Measurements from ENCODE around the gene ARFGAP1.

Gene ARFGAP1

DNA sequence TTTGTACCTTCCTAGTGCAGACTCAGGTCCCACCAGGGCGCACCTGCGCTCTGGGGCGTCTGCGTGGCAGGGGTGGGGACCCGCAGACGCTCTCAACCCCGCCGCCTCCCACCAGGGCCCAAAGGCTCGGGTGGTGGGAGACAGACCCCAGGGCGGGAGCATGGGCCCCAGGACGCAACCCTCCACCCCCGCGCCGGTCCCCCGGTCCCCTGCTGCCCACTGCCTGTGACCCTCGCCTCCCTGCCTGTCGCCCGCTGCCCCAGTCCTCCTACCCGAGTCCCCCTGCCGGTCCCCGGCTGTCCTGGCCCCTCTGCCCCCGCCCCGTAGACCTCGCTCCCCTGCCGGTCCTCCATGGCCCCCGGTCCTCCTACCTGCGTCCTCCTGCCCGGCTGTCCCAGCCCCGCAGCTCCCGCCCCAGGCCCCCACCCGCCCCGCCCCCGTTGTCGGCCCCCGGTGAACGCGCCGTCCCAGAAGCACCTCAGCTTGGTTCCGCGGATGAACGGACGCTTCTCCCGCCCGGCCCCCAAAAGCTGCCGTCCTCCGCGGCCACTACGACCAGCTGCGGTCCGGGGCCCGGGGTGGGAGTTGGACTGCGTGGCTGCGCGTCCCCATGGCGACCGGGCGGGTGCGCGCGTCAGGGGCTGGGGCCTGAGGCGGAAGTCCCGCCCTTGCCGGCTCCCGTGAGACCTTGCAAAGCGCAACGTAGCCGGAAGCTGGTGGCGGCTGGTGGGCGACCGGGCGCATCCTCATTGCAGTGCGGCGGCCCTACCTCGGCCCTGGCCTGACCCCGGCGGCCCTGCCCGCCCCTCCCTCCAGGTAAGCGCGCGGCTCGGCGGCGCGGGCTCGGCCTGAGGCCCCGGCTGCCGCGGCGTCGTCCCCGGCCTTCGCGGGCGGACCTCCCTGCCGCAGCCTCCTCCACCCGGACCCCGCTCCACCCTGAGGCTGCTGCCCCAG, at the start of gene ARFGAP1:
TSS of gene ARFGAP1 (plus strand) at position 709 of the 954 bp plus-strand sequence. CDS start 2,768 bp downstream, outside the sequence.
- peaks cover 9% of the 10 kb centered on the region for H3K27me3 ChIP-seq (ENCODE audit: control insufficient read depth, insufficient read depth, low read length)
- peaks cover 8% of the 10 kb centered on the region for H3K36me3 ChIP-seq (ENCODE audit: control insufficient read depth, insufficient read depth, low read length)
- peak within 1 kb of the TSS; percentile 72 for H3K9ac ChIP-seq (ENCODE audit: low read length)
- peaks cover 12% of the 10 kb centered on the region for H3K4me1 ChIP-seq (ENCODE audit: control insufficient read depth, insufficient read depth, low read length)
- H3K4me3 ChIP-seq (ENCODE audit: low read length), result peak within 1 kb of the TSS; percentile 62
- H3K9me3 ChIP-seq (ENCODE audit: control insufficient read depth, low read length), result no peaks in the 10 kb centered on the region

DNA sequence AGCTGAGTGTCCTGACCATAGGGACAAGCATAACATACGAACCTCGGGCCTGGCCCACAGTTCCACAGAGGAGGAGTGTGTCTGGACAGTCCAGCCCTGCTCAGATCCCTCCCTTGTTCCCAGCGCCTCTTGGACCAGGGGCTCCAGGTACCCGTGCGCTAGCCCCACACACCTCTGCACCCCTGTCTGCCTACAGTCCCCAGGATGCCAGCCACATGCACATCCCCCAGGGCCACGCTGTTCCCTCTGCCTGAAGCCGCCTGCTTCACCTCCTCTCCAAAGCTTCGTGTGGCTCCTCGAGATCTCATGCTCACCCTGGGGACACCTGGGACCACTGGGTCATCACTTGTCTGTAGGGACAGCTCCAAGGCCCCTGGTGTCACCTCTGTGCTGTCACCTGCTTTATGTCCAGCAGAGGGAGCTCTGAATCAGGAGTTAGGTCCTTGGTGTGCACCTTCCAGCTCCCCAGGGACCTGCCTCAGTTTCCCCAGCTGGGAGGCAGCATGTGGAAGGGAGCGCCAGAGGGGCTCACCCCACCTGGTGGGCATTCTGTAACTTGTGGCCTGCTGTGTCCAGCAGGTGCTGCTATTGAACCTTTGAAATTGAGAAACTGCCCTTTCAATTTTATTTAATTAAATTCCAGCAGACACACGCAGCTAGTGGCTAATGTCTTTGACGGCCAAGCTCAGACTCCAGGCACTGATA, 49.3 kb upstream of the ARFGAP1 start:
- no peak overlapping the region for H3K9ac ChIP-seq (ENCODE audit: low read length)
- no peak overlapping the region for H3K4me3 ChIP-seq (ENCODE audit: low read length)
- no peaks in the 10 kb centered on the region for H3K9me3 ChIP-seq (ENCODE audit: control insufficient read depth, low read length)
- peaks cover 20% of the 10 kb centered on the region for H3K27me3 ChIP-seq (ENCODE audit: control insufficient read depth, insufficient read depth, low read length)
- no peaks in the 10 kb centered on the region for H3K36me3 ChIP-seq (ENCODE audit: control insufficient read depth, insufficient read depth, low read length)
- no peaks in the 10 kb centered on the region for H3K4me1 ChIP-seq (ENCODE audit: control insufficient read depth, insufficient read depth, low read length)

DNA sequence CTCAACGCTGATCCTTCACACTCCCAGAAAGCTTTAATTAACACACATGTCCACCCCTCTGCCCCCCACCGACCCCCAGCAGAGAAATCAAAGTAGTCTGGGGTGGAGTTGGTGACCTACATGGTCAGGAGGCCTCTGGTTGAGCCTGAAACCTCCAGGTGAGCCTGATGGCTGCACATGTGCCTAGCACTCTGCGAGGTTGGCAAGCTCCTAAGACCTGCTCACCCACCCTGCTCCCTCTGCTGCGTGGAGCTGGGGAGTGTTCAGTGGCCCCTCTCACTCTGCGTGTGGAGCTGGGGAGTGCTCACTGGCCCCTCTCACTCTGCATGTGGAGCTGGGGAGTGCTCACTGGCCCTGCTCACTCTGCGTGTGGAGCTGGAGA, 48.8 kb upstream of the ARFGAP1 start:
- Histone ChIP-seq H3K27me3 (ENCODE audit: control insufficient read depth, insufficient read depth, low read length) (peaks cover 25% of the 10 kb centered on the region), H3K4me3 (ENCODE audit: low read length) (no peak overlapping the region), H3K4me1 (ENCODE audit: control insufficient read depth, insufficient read depth, low read length) (no peaks in the 10 kb centered on the region), H3K9me3 (ENCODE audit: control insufficient read depth, low read length) (no peaks in the 10 kb centered on the region), H3K36me3 (ENCODE audit: control insufficient read depth, insufficient read depth, low read length) (no peaks in the 10 kb centered on the region), H3K9ac (ENCODE audit: low read length) (no peak overlapping the region)

DNA sequence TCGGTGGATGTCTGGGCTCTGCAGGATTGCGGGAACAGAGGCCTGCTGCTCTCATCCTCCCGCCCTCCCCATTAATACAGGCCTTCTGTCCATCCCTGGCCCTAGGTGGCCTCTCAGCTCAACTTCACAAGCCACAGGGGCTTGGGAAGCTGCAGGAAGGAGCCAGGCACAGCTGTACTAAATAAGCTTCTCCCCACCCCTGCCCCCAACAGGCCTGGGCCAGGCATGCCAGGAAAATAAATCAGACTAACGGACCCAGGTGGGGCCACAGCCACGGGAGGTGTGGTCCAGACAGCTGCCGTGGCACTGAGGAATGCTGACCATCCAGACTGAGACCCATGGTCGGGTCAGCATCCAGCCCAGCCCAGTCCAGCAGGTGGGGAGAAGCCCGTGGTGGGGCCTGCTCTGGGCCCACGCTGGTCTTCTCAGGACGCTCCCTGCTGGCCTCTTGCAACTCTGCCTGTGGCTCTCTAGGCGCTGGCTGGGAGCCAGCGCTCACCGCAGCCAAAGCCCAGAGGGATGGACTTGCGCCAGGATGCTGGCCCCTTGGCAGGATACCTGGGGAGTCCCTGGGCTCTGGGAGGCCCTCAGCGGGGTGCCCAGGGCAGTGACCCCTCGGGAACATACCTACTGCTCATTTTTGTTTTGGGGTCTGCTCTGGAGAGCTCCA, 48.1 kb upstream of the ARFGAP1 start:
- Histone ChIP-seq H3K4me1 (ENCODE audit: control insufficient read depth, insufficient read depth, low read length) (no peaks in the 10 kb centered on the region), H3K4me3 (ENCODE audit: low read length) (no peak overlapping the region), H3K36me3 (ENCODE audit: control insufficient read depth, insufficient read depth, low read length) (no peaks in the 10 kb centered on the region), H3K9me3 (ENCODE audit: control insufficient read depth, low read length) (no peaks in the 10 kb centered on the region), H3K9ac (ENCODE audit: low read length) (no peak overlapping the region), H3K27me3 (ENCODE audit: control insufficient read depth, insufficient read depth, low read length) (peaks cover 30% of the 10 kb centered on the region)

DNA sequence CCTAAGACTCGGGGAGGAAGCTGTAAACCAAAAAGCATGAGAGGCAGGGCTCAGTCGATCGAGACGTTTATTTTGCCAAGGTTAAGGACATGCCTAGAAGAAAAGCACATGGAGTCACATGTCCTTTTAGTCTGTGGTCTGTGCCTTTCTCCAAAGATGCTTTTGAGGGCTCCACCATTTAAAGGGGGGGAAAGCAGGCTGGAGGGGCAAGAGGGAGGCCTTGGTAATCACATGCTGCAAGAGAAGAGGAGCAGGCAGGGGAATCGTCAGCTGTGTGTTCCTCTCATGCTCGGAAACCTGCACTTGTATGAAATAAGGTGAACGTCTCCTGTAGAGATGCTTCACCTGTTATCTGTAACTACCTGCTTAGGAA, 47.5 kb upstream of the ARFGAP1 start:
- Histone ChIP-seq H3K4me1 (ENCODE audit: control insufficient read depth, insufficient read depth, low read length) (no peaks in the 10 kb centered on the region), H3K36me3 (ENCODE audit: control insufficient read depth, insufficient read depth, low read length) (no peaks in the 10 kb centered on the region), H3K4me3 (ENCODE audit: low read length) (no peak overlapping the region), H3K9me3 (ENCODE audit: control insufficient read depth, low read length) (no peaks in the 10 kb centered on the region), H3K27me3 (ENCODE audit: control insufficient read depth, insufficient read depth, low read length) (peaks cover 30% of the 10 kb centered on the region), H3K9ac (ENCODE audit: low read length) (no peak overlapping the region)

DNA sequence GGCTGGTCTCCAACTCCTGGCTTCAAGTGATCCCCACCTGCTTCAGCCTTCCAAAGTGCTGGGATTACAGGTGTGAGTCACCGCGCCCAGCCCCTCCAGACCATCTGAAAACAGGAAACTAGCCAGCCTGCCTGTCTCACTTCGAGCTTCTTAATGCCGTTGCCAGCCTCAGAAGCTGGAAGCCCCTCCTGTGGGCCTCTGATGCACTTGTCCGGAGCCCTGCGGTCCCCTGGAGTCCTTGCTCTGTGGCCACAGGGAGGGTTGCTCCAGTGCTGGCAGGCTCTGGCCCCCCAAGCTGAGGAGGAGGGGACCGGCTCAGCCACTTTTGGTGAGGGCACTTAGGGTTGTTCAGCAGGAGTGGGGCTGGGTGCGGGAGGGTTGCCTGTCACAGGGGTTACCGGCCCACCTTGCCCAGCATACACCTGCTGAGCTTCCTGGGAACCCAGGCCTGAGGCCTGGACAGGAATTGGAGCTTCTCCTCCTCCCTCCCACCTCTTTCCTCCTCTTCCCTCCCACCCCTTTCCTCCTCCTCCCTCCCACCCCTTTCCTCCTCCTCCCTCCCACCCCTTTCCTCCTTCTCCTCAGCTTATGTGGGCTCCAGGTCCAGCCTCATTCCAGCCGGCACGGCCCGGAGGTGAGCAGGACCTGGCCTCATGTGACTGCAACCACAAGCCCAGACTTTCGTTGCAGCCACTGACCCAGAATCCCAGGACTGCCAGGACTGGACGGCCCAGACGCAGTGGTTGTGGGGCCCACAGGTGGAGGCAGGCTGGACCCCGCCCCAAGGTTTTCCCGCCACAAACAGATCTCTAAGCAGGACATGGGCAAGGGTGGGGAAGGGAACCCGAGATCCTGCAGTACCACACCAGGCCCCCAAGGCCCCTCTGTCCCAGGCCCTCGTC, 46.3 kb upstream of the ARFGAP1 start:
- H3K4me1 ChIP-seq (ENCODE audit: control insufficient read depth, insufficient read depth, low read length), result no peaks in the 10 kb centered on the region
- H3K4me3 ChIP-seq (ENCODE audit: low read length), result no peak overlapping the region
- peaks cover 39% of the 10 kb centered on the region for H3K27me3 ChIP-seq (ENCODE audit: control insufficient read depth, insufficient read depth, low read length)
- H3K9me3 ChIP-seq (ENCODE audit: control insufficient read depth, low read length), result no peaks in the 10 kb centered on the region
- H3K36me3 ChIP-seq (ENCODE audit: control insufficient read depth, insufficient read depth, low read length), result no peaks in the 10 kb centered on the region
- H3K9ac ChIP-seq (ENCODE audit: low read length), result no peak overlapping the region

DNA sequence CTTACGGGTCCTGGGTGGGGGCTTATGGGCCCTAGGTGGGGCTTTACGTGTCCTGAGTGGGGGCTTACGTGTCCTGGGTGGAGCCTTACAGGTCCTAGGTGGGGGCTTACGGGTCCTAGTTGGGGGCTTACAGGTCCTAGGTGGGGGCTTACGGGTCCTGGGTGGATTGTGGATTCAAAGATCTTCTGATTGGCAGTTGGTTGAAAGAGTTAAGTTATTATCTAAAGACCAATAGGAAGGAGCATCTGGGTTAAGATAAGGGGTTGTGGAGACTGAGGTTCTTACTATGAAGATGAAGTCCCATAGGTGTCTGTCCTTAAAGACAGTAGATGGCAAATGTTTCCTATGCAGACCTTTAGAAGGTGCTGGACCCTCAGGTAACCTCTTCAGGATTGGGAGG, 45.4 kb upstream of the ARFGAP1 start:
- Histone ChIP-seq H3K9me3 (ENCODE audit: control insufficient read depth, low read length) (no peaks in the 10 kb centered on the region), H3K4me1 (ENCODE audit: control insufficient read depth, insufficient read depth, low read length) (peaks cover 3% of the 10 kb centered on the region), H3K4me3 (ENCODE audit: low read length) (no peak overlapping the region), H3K36me3 (ENCODE audit: control insufficient read depth, insufficient read depth, low read length) (no peaks in the 10 kb centered on the region), H3K27me3 (ENCODE audit: control insufficient read depth, insufficient read depth, low read length) (peaks cover 44% of the 10 kb centered on the region), H3K9ac (ENCODE audit: low read length) (no peak overlapping the region)

DNA sequence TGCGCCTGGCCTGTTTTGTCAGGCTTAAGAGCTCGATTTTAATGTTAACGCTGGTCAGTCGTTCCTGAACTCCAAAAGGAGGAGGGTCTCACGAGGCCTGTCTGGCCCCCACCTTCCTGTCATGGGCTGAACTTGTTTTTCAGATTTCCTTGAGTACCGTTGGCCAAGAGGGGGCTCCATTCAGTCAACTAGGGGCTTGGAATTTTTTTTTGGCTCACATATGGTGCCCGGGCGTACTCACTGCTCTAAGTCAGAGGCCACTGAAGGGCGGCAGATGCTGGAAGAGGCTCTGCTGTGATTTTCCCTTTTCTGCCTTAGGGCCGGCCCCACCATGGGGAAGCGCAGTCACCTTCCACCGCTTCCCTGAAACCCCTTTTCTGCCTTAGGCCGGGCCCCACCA, 43.8 kb upstream of the ARFGAP1 start:
- no peaks in the 10 kb centered on the region for H3K36me3 ChIP-seq (ENCODE audit: control insufficient read depth, insufficient read depth, low read length)
- H3K4me3 ChIP-seq (ENCODE audit: low read length), result no peak overlapping the region
- no peak overlapping the region for H3K9ac ChIP-seq (ENCODE audit: low read length)
- no peaks in the 10 kb centered on the region for H3K9me3 ChIP-seq (ENCODE audit: control insufficient read depth, low read length)
- peaks cover 45% of the 10 kb centered on the region for H3K27me3 ChIP-seq (ENCODE audit: control insufficient read depth, insufficient read depth, low read length)
- peaks cover 10% of the 10 kb centered on the region for H3K4me1 ChIP-seq (ENCODE audit: control insufficient read depth, insufficient read depth, low read length)

DNA sequence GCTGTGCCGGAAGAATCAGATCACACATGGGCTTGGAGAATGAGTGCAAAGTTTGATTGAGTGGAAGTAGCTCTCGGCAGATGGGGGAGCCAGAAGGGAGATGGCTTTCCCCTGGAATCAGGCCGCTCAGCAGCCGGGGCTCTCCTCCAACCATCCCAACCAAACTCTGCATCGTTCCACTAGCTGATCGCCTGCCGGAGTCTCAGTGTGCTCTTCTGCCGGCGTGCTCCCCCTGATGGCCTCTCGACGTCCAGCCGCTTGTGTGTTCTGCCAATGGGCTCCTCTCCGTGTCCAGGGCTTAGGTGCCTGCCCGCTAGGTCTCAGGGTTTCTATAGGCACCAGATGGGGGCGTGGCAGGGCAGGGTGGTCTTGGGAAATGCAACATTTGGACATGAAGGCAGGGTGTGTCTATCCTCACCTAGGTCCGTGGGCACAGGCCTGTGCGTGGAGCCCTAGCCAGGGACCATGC, 41.8 kb upstream of the ARFGAP1 start:
- H3K36me3 ChIP-seq (ENCODE audit: control insufficient read depth, insufficient read depth, low read length), result no peaks in the 10 kb centered on the region
- no peak overlapping the region for H3K9ac ChIP-seq (ENCODE audit: low read length)
- H3K4me3 ChIP-seq (ENCODE audit: low read length), result no peak overlapping the region
- peaks cover 10% of the 10 kb centered on the region for H3K4me1 ChIP-seq (ENCODE audit: control insufficient read depth, insufficient read depth, low read length)
- H3K27me3 ChIP-seq (ENCODE audit: control insufficient read depth, insufficient read depth, low read length), result peaks cover 45% of the 10 kb centered on the region
- H3K9me3 ChIP-seq (ENCODE audit: control insufficient read depth, low read length), result no peaks in the 10 kb centered on the region

DNA sequence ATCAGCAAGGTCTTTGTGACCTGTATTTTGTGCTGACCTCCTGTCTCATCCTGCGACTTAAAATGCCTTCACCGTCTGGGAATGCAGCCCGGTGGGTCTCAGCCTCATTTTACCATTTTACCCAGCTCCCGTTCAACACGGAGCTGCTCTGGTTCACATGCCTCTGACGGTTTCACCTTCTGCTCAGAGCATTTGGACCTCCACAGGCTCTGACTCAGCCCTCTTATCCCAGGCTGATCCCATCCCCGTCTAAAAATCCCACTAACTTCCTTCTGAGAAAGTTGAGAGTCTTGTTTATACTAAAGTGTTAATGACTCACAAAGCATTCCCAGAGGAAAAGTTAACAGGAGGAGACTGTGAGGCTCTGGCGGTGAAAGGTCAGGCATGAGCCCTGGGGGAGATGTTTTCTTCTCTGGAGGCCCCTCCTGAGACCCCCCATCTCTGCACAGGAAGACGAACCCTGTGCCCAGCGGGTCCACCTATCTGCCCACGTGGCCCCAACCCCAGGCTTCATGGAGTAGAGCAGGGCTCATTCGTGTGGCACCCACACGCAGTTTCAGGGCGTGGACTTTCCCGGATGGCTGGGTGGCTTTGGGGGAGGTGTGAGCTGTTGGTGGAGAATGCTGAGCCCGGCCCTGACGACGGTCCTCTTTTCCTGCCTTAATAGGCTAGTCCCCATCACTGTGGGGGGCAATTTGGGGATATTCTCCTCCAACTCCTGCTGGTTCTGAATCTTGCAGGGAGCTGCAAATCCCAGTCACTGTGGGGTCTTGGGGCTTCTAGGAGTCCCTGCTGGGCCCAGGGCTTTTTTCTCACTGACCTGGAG, 40.2 kb upstream of the ARFGAP1 start:
- Histone ChIP-seq H3K9me3 (ENCODE audit: control insufficient read depth, low read length) (no peaks in the 10 kb centered on the region), H3K9ac (ENCODE audit: low read length) (no peak overlapping the region), H3K36me3 (ENCODE audit: control insufficient read depth, insufficient read depth, low read length) (no peaks in the 10 kb centered on the region), H3K4me1 (ENCODE audit: control insufficient read depth, insufficient read depth, low read length) (peaks cover 10% of the 10 kb centered on the region), H3K27me3 (ENCODE audit: control insufficient read depth, insufficient read depth, low read length) (peaks cover 42% of the 10 kb centered on the region), H3K4me3 (ENCODE audit: low read length) (no peak overlapping the region)

DNA sequence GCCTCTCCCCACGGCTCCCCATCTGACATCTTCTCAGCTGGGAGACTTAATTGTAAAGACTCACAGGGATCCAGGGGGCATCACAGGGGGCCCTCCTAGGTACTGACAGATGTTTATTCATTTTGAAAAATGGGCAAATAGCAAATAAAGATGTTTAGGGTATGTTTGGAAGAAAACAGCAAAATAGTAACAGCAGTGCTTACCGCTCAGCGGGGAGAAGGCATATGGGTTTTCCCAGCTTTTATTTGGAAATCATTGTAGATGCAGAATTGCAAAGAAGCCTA, 39.6 kb upstream of the ARFGAP1 start:
- Histone ChIP-seq H3K27me3 (ENCODE audit: control insufficient read depth, insufficient read depth, low read length) (peaks cover 42% of the 10 kb centered on the region), H3K36me3 (ENCODE audit: control insufficient read depth, insufficient read depth, low read length) (no peaks in the 10 kb centered on the region), H3K4me3 (ENCODE audit: low read length) (no peak overlapping the region), H3K9me3 (ENCODE audit: control insufficient read depth, low read length) (no peaks in the 10 kb centered on the region), H3K9ac (ENCODE audit: low read length) (no peak overlapping the region), H3K4me1 (ENCODE audit: control insufficient read depth, insufficient read depth, low read length) (peaks cover 10% of the 10 kb centered on the region)
